ENCODE results near the gene RCAN3.

DNA sequence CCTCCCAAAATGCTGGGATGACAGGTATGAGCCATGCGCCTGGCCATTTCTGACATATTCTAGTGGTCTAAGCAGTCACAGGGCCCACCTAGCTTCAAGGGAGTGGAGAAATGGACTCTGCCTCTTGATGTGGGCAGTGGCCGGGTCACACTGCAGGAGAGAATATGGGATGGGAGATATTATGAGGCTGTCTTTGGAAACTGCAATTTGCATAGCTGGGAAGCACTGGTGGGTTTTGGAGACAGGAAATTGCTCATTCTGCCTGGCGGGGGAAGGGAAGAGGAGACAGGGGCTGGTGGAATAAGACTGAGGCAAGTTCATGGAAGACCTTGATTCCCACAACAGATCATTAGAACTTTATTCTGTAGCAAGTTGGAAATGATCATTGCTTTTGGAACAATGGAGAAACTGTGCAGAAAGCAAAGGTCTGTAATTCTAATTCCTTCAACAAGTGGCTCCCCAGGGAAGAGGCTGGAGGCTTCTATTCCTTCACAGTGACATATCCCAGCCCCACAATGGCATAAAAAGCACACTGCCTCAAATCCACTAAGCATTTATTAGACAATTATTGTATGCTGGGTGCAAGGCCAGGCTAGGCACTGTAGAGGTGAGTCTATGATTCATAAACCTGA, 63.7 kb downstream of the RCAN3 start:
- TF ChIP-seq, protein P1, sequence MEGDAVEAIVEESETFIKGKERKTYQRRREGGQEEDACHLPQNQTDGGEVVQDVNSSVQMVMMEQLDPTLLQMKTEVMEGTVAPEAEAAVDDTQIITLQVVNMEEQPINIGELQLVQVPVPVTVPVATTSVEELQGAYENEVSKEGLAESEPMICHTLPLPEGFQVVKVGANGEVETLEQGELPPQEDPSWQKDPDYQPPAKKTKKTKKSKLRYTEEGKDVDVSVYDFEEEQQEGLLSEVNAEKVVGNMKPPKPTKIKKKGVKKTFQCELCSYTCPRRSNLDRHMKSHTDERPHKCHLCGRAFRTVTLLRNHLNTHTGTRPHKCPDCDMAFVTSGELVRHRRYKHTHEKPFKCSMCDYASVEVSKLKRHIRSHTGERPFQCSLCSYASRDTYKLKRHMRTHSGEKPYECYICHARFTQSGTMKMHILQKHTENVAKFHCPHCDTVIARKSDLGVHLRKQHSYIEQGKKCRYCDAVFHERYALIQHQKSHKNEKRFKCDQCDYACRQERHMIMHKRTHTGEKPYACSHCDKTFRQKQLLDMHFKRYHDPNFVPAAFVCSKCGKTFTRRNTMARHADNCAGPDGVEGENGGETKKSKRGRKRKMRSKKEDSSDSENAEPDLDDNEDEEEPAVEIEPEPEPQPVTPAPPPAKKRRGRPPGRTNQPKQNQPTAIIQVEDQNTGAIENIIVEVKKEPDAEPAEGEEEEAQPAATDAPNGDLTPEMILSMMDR (conservative IDR thresholded peaks at IDR 0.05 in 1 of 2, IDR thresholded peaks at IDR 0.05 in 1 of 2; ENCODE audit: extremely low read depth in 1 of 2, insufficient read depth in 1 of 2, low read depth in 1 of 2, low read length in 2 of 2), result no peak
- TF ChIP-seq EZH2 (IDR thresholded peaks at IDR 0.05; ENCODE audit: borderline replicate concordance, low read length), result no peak
